GM19351 (cell line): ENCODE data around the gene HLF.

Source experiments
- ATAC-seq: cut with Tn5 transposase; IDR thresholded peaks from one replicate; pipeline ENCODE4 v1.9.1; 2021; ENCODE audit warnings: mild to moderate bottlenecking, moderate library complexity; ENCODE audit not compliant: unreplicated experiment

HLF gene

GRCh38 chr17:55249861-55250260 lies 14.9 kb upstream of the HLF start:
- no peak for ATAC-seq

- ATAC-seq, result no peak
Measured at GRCh38 chr17:55254375-55254774, 10.4 kb upstream of the HLF start.

GRCh38 chr17:55258578-55259135 lies 6.1 kb upstream of the HLF start:
- no peak for ATAC-seq

- no peak for ATAC-seq
Measured at GRCh38 chr17:55259684-55260111, 5.1 kb upstream of the HLF start.

GRCh38 chr17:55261311-55261710 lies 3.4 kb upstream of the HLF start:
- ATAC-seq, result no peak

GRCh38 chr17:55263569-55264277 lies 1.0 kb upstream of the HLF start:
- no peak for ATAC-seq

- ATAC-seq, result no peak
Measured at GRCh38 chr17:55264278-55264644, 499 bp upstream of the HLF start.

- no peak for ATAC-seq
Measured at GRCh38 chr17:55265311-55266021, 706 bp downstream of the HLF start.

- no peak for ATAC-seq
Measured at GRCh38 chr17:55266051-55266957, 1.5 kb downstream of the HLF start.

- ATAC-seq, result no peak
Measured at GRCh38 chr17:55266958-55267688, 2.4 kb downstream of the HLF start.

GRCh38 chr17:55267777-55268648 lies 3.3 kb downstream of the HLF start:
- no peak for ATAC-seq

GRCh38 chr17:55268649-55269480 lies 4.1 kb downstream of the HLF start:
- ATAC-seq, result no peak

- no peak for ATAC-seq
Measured at GRCh38 chr17:55269894-55270293, 5.1 kb downstream of the HLF start.

GRCh38 chr17:55271223-55271571 lies 6.4 kb downstream of the HLF start:
- no peak for ATAC-seq

- no peak for ATAC-seq
Measured at GRCh38 chr17:55271958-55272710, 7.4 kb downstream of the HLF start.

GRCh38 chr17:55272711-55273578 lies 8.2 kb downstream of the HLF start:
- no peak for ATAC-seq
